ENCODE data around the gene ADCY4.

Gene ADCY4

DNA sequence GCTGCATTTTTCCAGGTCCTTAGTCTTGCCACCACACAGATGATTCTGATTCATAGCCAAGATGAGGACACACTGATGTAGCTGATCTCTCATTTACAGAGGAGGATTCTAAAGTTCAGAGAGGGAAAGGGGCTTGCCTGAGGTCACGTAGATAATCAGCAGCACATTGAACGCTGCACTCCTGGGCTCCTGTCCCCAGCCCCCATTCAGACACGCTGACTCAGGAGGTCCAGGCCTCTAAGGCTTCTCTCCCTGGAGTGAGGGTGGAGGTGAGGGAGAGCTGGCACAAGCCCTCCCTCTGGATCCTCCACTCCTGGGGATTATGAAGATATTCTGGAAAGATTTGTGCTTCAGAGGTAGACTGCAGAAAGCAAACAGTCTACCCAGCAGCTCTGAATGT, 43.5 kb upstream of the ADCY4 start:
- H3K4me3 ChIP-seq (replicated peaks; ENCODE audit: insufficient read depth, low read length) = no peak overlapping the region
- DNase-seq (ENCODE audit: low read depth in 1 of 2, low spot score in 1 of 2) = no peak
- no peaks in the 10 kb centered on the region for H3K27me3 ChIP-seq (ENCODE audit: insufficient read depth, poor library complexity, severe bottlenecking)
- no peak for TF ChIP-seq GABPA (IDR thresholded peaks at IDR 0.05; ENCODE audit: low read depth)
- no peak for TF ChIP-seq POLR2AphosphoS5 (IDR thresholded peaks at IDR 0.05; ENCODE audit: low read depth)
- TF ChIP-seq, protein P1, sequence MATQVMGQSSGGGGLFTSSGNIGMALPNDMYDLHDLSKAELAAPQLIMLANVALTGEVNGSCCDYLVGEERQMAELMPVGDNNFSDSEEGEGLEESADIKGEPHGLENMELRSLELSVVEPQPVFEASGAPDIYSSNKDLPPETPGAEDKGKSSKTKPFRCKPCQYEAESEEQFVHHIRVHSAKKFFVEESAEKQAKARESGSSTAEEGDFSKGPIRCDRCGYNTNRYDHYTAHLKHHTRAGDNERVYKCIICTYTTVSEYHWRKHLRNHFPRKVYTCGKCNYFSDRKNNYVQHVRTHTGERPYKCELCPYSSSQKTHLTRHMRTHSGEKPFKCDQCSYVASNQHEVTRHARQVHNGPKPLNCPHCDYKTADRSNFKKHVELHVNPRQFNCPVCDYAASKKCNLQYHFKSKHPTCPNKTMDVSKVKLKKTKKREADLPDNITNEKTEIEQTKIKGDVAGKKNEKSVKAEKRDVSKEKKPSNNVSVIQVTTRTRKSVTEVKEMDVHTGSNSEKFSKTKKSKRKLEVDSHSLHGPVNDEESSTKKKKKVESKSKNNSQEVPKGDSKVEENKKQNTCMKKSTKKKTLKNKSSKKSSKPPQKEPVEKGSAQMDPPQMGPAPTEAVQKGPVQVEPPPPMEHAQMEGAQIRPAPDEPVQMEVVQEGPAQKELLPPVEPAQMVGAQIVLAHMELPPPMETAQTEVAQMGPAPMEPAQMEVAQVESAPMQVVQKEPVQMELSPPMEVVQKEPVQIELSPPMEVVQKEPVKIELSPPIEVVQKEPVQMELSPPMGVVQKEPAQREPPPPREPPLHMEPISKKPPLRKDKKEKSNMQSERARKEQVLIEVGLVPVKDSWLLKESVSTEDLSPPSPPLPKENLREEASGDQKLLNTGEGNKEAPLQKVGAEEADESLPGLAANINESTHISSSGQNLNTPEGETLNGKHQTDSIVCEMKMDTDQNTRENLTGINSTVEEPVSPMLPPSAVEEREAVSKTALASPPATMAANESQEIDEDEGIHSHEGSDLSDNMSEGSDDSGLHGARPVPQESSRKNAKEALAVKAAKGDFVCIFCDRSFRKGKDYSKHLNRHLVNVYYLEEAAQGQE (IDR thresholded peaks at IDR 0.05; ENCODE audit: insufficient replicate concordance, low read depth) = no peak
- TF ChIP-seq, protein P2, sequence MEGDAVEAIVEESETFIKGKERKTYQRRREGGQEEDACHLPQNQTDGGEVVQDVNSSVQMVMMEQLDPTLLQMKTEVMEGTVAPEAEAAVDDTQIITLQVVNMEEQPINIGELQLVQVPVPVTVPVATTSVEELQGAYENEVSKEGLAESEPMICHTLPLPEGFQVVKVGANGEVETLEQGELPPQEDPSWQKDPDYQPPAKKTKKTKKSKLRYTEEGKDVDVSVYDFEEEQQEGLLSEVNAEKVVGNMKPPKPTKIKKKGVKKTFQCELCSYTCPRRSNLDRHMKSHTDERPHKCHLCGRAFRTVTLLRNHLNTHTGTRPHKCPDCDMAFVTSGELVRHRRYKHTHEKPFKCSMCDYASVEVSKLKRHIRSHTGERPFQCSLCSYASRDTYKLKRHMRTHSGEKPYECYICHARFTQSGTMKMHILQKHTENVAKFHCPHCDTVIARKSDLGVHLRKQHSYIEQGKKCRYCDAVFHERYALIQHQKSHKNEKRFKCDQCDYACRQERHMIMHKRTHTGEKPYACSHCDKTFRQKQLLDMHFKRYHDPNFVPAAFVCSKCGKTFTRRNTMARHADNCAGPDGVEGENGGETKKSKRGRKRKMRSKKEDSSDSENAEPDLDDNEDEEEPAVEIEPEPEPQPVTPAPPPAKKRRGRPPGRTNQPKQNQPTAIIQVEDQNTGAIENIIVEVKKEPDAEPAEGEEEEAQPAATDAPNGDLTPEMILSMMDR (IDR thresholded peaks at IDR 0.05; ENCODE audit: insufficient read depth, low read length) = no peak
- no peak for TF ChIP-seq SPI1 (IDR thresholded peaks at IDR 0.05; ENCODE audit: borderline replicate concordance, low read depth)
- no peak overlapping the region for H3K27ac ChIP-seq (replicated peaks)

DNA sequence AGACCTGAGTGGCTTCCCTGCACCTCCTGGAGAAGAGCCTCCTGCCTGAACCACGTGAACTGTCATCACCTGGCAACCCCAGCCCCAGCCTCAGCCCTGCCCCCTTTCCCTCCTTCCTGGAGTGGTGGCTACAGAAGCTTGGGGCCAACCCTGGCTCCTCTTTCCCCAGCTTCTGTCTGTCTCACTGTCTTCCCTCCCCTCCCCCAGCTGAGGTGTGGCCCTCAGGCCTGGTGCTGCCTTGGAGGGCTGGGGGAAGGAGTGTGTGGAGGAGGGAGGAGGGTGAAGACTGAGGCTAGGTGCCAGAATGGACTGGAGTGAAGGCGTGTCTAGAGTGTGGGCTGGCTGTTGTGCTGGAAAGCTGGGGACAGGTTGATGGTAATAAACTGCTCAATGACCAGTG, 42.8 kb upstream of the ADCY4 start:
- DNase-seq (ENCODE audit: low read depth in 1 of 2, low spot score in 1 of 2) = no peak
- no peak for TF ChIP-seq GABPA (IDR thresholded peaks at IDR 0.05; ENCODE audit: low read depth)
- TF ChIP-seq, protein P1 (IDR thresholded peaks at IDR 0.05; ENCODE audit: insufficient replicate concordance, low read depth) = no peak
- TF ChIP-seq SPI1 (IDR thresholded peaks at IDR 0.05; ENCODE audit: borderline replicate concordance, low read depth) = no peak
- TF ChIP-seq, protein P2 (IDR thresholded peaks at IDR 0.05; ENCODE audit: insufficient read depth, low read length) = no peak
- TF ChIP-seq POLR2AphosphoS5 (IDR thresholded peaks at IDR 0.05; ENCODE audit: low read depth) = no peak
- no peaks in the 10 kb centered on the region for H3K27me3 ChIP-seq (ENCODE audit: insufficient read depth, poor library complexity, severe bottlenecking)

DNA sequence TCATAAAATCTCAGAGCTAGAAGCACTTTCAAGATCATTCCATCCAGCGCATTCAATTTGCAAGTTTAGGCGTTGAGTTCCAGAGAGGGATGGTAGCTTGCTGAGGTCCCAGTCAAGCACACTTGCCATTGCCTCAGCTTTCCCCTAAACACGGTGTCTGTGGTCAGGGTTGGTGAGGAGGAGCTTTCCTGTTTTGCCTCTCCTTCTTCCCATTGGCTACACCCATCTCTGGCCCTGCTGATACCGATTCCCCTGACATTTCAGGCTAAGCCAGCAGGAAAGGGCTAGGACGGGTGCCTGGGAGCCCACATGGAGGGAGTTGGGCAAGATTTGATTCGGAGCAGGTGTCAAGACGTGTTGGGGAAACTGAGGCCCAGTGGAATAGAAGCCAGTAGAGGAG, 42.3 kb upstream of the ADCY4 start:
- no peak for TF ChIP-seq GABPA (IDR thresholded peaks at IDR 0.05; ENCODE audit: low read depth)
- TF ChIP-seq, protein P2 (IDR thresholded peaks at IDR 0.05; ENCODE audit: insufficient read depth, low read length) = no peak
- TF ChIP-seq POLR2AphosphoS5 (IDR thresholded peaks at IDR 0.05; ENCODE audit: low read depth) = no peak
- TF ChIP-seq SPI1 (IDR thresholded peaks at IDR 0.05; ENCODE audit: borderline replicate concordance, low read depth) = no peak
- TF ChIP-seq, protein P1 (IDR thresholded peaks at IDR 0.05; ENCODE audit: insufficient replicate concordance, low read depth) = no peak
- no peak overlapping the region for H3K27ac ChIP-seq (replicated peaks)
- no peak for DNase-seq (ENCODE audit: low read depth in 1 of 2, low spot score in 1 of 2)
- H3K27me3 ChIP-seq (ENCODE audit: insufficient read depth, poor library complexity, severe bottlenecking) = no peaks in the 10 kb centered on the region
- no peak overlapping the region for H3K4me3 ChIP-seq (replicated peaks; ENCODE audit: insufficient read depth, low read length)

More for the DNA sequence above, 42.8 kb upstream of the ADCY4 start:
- Histone ChIP-seq H3K4me3 (replicated peaks; ENCODE audit: insufficient read depth, low read length) (no peak overlapping the region), H3K27ac (replicated peaks) (no peak overlapping the region)

All from HL-60 (cell line).